K562 (cell line): ENCODE measurements around the gene ZNF740. TPM values are rescaled to one million over a fixed set of nuclear protein-coding genes. Genes with fewer than 3 reads are reported as not detected.

Experiments
- ARHGAP35 ChIP-seq: fragments of 450-650 bp; IDR thresholded peaks from 2 replicates; pipeline ENCODE4 v1.6.1; 2018; ENCODE audit not compliant: partially characterized antibody
- ETS1 ChIP-seq: conservative IDR thresholded peaks from 2 replicates; pipeline ENCODE4 v1.6.1; 2011; ENCODE audit warnings: low read depth, mild to moderate bottlenecking, low read length; ENCODE audit not compliant: control insufficient read depth
- FOXO4 ChIP-seq: fragments of 450-650 bp; formaldehyde crosslinking; IDR thresholded peaks from 2 replicates; pipeline ENCODE4 v1.4.0; 2020; ENCODE audit warnings: mild to moderate bottlenecking, moderate library complexity
- GATAD2B ChIP-seq: fragments of 450-650 bp; IDR thresholded peaks from 2 replicates; pipeline ENCODE4 v1.6.1; 2017; ENCODE audit warnings: mild to moderate bottlenecking, borderline replicate concordance
- IRF1 ChIP-seq: sonication (generic); formaldehyde crosslinking; IDR thresholded peaks from 2 replicates; pipeline ENCODE4 v1.8.0; 2022; ENCODE audit warnings: missing genetic modification reagents, mild to moderate bottlenecking, borderline replicate concordance
- KAT8 ChIP-seq: fragments of 450-650 bp; IDR thresholded peaks from 2 replicates; pipeline ENCODE4 v1.6.1; 2016; ENCODE audit warnings: low read depth, mild to moderate bottlenecking
- PRDM10 ChIP-seq: fragments of 450-650 bp; IDR thresholded peaks from 2 replicates; pipeline ENCODE4 v1.6.1; 2018; ENCODE audit not compliant: partially characterized antibody
- RERE ChIP-seq: sonication (generic); formaldehyde crosslinking; IDR thresholded peaks from 2 replicates; pipeline ENCODE4 v1.8.0; 2023; ENCODE audit warnings: missing genetic modification reagents, mild to moderate bottlenecking, borderline replicate concordance
- SMAD1 ChIP-seq: fragments of 150-350 bp; IDR thresholded peaks from 2 replicates; pipeline ENCODE4 v1.6.1; 2014; ENCODE audit warnings: low read length, low read depth; ENCODE audit not compliant: partially characterized antibody
- TAF7 ChIP-seq: fragments of 450-650 bp; IDR thresholded peaks from 2 replicates; pipeline ENCODE4 v1.6.1; 2016; ENCODE audit warnings: missing genetic modification characterization, missing compliant biosample characterization
- TARDBP ChIP-seq: fragments of 450-650 bp; IDR thresholded peaks from 2 replicates; pipeline ENCODE4 v1.6.1; 2016
- ZNF41 ChIP-seq: fragments of 250-450 bp; sonication (Bioruptor Pico); conservative IDR thresholded peaks from 2 replicates; pipeline ENCODE4 v1.4.0; 2020; ENCODE audit warnings: mild to moderate bottlenecking
- ZNF79 ChIP-seq: fragments of 250-450 bp; sonication (Bioruptor Pico); IDR thresholded peaks from 2 replicates; pipeline ENCODE4 v1.4.0; 2020; ENCODE audit warnings: low read depth, mild to moderate bottlenecking, moderate library complexity
- polyA plus RNA-seq, 8 experiments: library from polyadenylated mRNA; depleted of rRNA in 4 of 8; stranded (reverse) in 5 of 8; unstranded in 3 of 8; fragments of >200 nt; fragmentation: Nextera tagmentation in 2 of 8; fragmentation: Illumina TruSeq in 1 of 8; extraction: Ambion mirVana in 2 of 8; extraction: Trizol in 1 of 8; gene quantifications; 2 replicates each; pipeline versions ENCODE4 v1.2.1 to v1.2.3, GENCODE V29; 2011 to 2014; ENCODE audit warnings: inconsistent platforms in 1 of 8, missing spikeins in 1 of 8
- total RNA-seq, 7 experiments: library from RNA; depleted of rRNA in 6 of 7; stranded (reverse); fragments of >200 nt in 6 of 7; fragmentation: Illumina TruSeq in 2 of 7; extraction: Trizol in 2 of 7; gene quantifications; 2 replicates each; pipeline versions ENCODE4 v1.2.1 to v1.2.3, GENCODE V29; 2011 to 2021; ENCODE audit warnings: low replicate concordance in 1 of 7

Gene ZNF740
- total and polyA plus RNA-seq, 9 of the 15 experiments (the other 6 are each of a cell fraction or from before 2014, with no cell fraction given), result 0.57 to 46.4 (median 18.6) TPM

GRCh38 chr12:53224061-53224896 lies 43.8 kb downstream of the ZNF740 start (continued):
- TF ChIP-seq RERE (CRISPR knock-in tag) (no peak), TAF7 (tag) (no peak), KAT8 (no peak), ARHGAP35 (no peak), IRF1 (CRISPR knock-in tag) (no peak), ETS1 (no peak), SMAD1 (no peak), FOXO4 (no peak), GATAD2B (no peak), PRDM10 (peak; percentile 62), ZNF41 (CRISPR knock-in tag) (no peak), ZNF79 (CRISPR knock-in tag) (no peak), TARDBP (no peak)
